ENCODE results near the gene SMIM20.
"Not testable (repeated sequence)": the region's sequence is repeated elsewhere in the genome, so short reads cannot be mapped to it uniquely, and the experiment has no call there.

Gene SMIM20

GRCh38 chr4:25913851-25914669 lies at the start of gene SMIM20:
SMIM20 (plus strand) TSS chr4:25914220; CDS start chr4:25914314, 94 bp downstream.
- DNase-seq: peak; percentile 96

- no peak for DNase-seq
These were observed 48.4 kb upstream of the SMIM20 start for GRCh38 chr4:25865586-25865985.

DNA sequence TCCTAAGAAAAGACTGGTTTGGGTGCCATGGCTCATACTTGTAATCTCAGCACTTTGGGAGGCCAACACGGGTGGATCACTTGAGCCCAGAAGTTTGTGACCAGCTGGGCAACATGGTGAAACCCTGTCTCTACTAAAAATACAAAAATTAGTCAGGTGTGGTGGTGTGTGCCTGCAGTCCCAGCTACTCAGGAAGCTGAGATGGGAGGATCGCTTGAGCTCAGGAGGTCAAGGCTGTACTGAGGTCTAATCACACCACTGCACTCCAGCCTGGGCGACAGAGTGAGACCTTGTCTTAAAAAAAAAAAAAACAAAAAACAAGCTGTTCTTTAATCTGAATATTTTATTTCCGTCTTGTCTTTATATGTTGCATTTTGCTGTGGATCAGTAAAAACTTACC lies 47.6 kb upstream of the SMIM20 start:
- DNase-seq: not testable (repeated sequence)

DNA sequence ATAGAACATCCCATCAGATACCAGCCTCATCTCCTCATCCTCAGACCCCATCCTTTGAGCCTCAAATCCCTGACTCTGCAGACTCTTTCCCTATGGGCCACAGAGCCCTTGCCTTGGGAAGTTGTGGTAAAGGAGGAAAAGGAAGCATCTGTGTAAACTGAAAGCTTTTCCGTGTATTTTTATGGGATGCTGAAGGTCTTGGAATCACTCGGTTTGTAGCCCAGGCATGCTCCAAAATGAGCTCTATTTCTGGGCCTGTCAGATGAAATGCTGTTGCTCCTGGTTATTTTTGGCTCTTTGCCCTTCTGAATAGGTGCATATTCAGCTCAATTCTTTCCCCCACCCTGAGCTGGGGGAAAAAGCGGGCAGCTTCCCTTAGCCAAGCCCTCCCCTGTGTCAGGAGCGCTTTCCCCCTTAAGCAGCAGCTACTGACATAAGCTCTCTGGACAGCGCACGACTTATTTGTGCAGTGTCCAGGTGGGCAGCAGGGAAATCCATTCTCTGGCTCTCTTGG lies 46.2 kb upstream of the SMIM20 start:
- DNase-seq: no peak

DNA sequence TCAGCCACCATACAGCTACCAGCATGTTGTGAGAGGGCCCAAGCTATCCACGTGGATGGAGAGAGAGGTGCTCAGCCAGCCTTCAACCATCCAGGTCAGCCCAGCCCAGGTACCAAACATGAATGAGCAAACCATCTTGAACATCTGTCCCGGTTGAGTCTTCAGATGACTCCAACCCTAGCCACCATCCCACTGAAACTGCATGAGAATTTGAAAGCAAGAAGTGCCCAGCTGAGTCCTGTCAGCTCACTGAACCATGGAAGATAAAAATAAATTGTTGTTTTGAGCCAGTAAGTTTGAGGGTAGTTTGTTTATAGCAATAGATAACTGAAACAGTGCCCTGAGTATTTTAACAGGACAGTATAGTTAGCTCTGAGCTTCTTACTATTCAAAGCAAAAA lies 43.9 kb upstream of the SMIM20 start:
- DNase-seq: no peak

DNA sequence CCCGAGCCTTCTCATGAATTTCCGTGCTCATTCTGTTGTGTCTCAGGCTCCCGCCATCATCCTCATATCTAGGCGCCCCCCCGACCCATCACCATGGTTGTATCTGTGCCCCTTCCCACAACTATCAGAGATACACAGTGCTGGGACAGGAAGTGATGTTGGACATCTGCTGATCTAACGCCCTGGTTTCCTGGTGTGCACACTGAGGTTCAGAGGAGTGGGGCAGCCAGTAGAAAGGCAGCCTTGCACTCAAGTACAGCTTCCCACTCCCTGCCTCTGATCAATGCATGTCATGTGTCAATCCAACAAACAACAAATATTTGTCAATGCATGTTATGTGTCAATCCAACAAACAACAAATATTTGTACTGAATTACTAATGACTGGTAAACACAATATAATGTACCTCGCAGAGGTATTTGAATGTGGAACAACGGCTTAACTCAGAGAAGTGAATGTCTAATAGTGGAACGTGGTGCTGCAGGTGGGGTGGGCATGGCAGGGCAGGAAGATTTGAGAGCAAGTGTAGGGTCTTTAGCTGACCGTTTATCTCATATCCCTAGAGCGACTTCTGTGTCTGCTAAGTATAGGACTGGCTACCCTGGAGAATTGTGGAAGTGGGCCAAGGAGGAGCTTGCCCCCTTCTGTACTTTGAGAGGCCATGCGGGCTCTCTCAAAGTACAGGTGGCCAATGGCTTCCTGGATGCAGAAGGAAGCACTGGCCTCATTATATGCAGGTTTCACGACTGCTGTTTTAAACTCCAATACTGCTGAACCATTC lies 41.0 kb upstream of the SMIM20 start:
- DNase-seq: no peak

GRCh38 chr4:25873632-25874129 lies 40.3 kb upstream of the SMIM20 start:
- DNase-seq: no peak

DNA sequence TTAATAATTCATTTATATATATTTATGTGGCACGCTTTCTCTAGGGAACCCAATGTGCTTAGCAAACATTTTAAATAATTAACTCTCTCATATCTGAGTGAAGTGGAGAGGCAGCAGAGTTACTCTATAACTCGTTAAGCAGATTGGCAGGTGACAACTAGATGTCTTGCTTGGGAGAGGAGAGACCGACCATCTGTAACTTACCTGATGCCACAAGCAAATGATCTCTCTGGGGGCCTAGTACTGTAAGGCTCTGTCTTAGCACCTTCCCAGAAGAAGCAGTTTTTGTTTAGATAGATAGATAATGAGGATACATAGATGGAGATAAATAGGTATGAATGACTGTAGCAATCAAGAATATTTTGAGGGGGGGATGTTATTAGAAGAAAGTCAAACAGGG lies 39.4 kb upstream of the SMIM20 start:
- DNase-seq: no peak

DNA sequence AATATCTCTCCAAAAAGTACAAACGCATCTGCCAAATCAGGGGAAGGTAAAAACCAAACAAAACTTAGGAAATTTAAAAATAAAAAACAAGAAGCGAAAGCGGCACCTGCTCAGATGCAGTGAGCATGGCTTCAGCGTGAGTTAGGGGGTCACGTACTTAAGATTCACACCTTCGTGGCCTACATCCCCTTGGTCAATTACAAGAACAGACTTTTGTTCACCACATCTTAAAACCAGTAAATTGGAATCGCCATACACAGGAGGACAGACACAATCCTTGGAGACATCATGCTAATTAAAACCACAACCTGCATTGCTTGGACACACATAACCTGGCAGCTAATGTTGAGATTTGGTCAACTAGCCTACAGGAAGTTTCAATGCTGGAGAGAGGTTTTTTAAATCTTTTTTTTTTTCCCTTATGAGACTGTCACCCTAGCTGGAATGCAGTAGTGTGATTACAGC lies 38.7 kb upstream of the SMIM20 start:
- DNase-seq: no peak

DNA sequence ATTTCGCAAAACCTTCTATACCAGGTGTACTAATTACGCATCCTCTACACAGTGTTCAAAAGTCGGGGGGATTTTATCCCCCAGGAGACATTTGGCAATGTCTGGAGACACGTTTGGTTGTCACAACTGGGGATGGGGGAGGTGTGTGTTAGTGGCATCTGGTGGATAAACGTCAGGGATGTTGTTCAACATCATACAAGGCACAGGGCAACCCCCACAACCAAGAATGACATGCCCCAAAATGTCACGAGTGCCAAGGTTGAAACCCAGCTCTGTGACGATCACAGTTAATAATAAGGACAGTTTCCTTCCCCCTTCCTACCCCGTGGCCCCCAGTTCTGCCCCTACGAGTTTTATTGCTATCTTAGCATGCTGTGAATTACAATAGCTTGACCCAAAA lies 35.3 kb upstream of the SMIM20 start:
- no peak for DNase-seq

DNA sequence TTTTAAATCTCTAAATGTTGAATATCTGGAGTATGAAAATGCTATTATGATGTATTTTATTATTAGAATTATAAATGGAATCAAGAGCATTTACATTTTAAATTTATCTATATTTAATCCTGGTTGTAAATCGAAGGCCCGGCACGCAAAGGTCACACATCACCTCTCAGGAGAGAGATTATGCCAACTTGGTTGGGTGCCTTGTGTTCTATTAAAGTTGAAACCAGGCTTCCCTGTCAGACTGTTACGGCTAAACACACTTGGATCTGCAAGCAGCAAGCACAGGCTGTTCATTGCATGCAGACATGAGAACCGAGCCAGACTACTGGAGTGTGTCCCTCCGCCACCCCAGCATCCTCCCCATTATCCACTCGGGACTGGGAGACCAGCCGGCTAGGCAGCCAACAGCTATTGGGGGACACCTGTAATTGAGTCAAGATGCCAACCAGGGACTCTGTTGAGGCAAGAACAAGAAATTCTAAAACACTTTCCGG lies 34.9 kb upstream of the SMIM20 start:
- no peak for DNase-seq

GRCh38 chr4:25879587-25879986 lies 34.4 kb upstream of the SMIM20 start:
- DNase-seq: no peak

- no peak for DNase-seq
These were observed 33.9 kb upstream of the SMIM20 start for GRCh38 chr4:25879991-25880651.

- DNase-seq: no peak
These were observed 32.8 kb upstream of the SMIM20 start for GRCh38 chr4:25881193-25881592.

- DNase-seq: no peak
These were observed 31.8 kb upstream of the SMIM20 start for GRCh38 chr4:25882226-25882625.

DNA sequence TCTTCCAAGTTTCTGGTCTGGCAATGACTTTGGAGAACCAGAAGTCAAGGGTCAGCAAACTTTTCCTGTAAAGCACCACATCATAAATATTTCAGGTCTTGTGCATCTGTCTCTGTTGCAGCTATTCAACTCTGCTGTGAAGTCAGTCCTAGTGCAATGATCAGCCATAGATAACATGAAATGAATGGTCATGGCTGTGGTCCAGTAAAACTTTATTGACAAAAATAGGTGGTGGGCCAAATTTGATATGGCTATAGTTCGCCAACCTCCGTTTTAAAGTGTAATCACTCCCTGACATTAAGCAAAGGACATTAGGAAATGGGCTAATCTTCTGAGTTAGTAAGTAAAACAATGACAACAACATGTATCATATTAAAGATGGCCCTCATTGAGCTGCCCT lies 30.5 kb upstream of the SMIM20 start:
- no peak for DNase-seq

GRCh38 chr4:25884031-25884782 lies 29.8 kb upstream of the SMIM20 start:
- DNase-seq: no peak

- no peak for DNase-seq
These were observed 25.2 kb upstream of the SMIM20 start for GRCh38 chr4:25888781-25889180.

DNA sequence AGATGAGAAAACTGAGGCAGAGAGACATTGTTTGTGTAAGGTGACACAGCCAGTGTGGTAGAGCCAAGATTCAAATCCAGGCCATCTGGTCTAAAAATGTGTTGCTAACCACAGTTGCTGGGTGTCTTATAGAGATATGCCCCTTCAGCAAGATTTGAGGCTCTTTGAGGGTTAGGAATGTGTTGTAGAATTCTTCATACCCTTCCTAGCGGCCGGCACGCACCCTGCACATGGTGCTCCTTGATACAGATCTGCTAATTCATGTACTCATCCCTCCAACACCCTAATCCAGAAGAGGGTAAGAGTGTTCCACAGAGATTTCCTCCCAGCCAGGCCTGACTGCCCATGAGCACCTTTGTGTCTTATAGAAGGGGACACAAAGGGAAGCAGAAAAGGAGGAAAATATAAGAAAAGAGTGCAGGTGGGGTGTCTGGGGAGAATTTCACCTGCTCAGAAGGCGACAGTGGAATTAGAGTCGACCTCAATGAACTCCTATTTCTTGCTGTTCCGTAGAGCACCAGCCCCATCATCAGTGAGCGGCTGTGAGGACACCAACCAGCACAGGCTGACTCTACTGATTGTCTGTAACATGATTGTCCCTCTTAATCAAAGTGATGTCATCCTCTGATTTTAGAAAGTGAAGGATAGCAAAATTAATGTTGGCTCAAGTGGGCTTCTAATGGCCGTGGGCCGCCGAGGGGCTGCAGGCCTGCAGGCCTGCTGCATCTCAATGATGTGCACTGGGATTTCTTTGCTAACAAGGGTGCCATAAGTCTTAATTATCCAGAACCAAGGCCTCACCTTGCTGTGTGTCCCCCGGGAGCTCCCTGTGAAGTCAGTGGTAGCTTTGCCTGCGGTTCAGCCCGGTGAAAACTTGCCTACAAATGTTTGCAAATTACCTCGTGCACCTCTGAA lies 24.2 kb upstream of the SMIM20 start:
- DNase-seq: no peak

DNA sequence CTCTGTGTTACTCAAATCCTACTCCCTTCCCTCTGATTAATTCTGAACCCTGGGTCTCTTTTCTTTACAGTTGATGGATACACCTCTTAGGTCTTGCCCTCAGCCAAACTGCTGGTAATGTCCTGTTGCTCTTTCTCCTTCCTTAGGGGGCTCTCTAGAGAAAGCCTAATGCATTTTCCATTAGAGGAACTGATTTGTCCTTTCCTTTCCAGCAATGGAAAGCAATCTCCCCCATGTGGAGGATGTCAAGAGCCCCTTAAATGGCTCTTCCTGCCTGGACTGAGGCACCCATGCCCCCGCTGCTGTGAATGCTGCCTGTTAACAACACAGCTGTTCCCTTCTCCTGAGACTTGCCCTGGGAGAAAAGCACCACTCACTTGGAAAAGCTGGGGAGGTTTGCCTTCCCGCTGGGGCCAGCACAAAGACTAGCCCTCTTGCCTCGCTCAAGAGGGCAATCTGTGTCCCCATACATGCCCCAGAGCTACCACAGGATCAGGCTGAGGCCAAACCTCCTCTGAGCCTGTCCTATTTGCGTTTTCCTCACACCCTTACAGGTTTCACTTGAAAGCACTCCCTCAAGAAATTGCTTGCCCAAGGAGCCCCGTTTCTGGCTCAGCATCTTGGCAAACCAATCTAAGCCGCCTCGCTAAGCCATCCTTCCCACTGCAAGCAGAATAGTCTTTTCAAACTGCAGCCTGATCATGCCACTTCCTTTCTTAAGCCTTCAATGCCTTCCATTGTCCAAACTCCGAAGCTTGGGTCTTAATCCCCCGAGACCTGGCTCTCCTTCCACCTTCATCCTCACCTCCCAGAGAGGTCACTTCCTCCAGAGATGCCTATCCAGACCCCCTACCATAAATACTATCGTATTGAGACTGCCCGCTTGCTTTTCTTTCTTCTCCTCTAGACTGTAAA lies 23.2 kb upstream of the SMIM20 start:
- DNase-seq: no peak

All from femur (tissue), 1 donor.